M059J (cell line): Measurements from ENCODE around the gene SPAG4. TPM values are rescaled to one million over a fixed set of nuclear protein-coding genes. Genes with fewer than 3 reads are reported as not detected.

Source experiments
- DNase-seq: peaks from one replicate; pipeline ENCODE4 v3.0.0-alpha.2; 2012; ENCODE audit warnings: low read depth
- total RNA-seq: library from RNA; depleted of rRNA; stranded (reverse); fragments of >200 nt; shearing (Covaris generic); gene quantifications from 2 replicates; pipeline ENCODE4 v1.2.3, GENCODE V29; 2014

SPAG4 gene
- total RNA-seq, 1 experiment from 2014 or later, result 36.1 TPM

DNA sequence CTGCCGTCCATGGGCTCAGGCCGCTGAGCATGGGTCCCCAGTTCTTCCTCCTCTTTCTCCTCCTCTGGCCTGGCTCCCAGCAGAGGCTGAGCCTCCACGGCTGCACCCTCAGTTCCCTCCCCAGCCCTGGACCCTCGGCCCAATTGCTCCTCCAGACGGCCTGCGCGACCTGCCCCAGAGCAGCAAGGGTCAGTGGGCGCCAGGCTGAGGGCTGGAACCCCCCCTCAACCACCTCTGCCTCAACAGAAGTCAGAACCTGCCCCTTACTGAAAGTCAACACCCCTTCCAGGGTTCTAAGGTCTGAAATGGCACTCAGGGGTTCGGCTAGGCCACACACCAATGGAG is 15.9 kb upstream of the SPAG4 start:
- DNase-seq, result no peak

DNA sequence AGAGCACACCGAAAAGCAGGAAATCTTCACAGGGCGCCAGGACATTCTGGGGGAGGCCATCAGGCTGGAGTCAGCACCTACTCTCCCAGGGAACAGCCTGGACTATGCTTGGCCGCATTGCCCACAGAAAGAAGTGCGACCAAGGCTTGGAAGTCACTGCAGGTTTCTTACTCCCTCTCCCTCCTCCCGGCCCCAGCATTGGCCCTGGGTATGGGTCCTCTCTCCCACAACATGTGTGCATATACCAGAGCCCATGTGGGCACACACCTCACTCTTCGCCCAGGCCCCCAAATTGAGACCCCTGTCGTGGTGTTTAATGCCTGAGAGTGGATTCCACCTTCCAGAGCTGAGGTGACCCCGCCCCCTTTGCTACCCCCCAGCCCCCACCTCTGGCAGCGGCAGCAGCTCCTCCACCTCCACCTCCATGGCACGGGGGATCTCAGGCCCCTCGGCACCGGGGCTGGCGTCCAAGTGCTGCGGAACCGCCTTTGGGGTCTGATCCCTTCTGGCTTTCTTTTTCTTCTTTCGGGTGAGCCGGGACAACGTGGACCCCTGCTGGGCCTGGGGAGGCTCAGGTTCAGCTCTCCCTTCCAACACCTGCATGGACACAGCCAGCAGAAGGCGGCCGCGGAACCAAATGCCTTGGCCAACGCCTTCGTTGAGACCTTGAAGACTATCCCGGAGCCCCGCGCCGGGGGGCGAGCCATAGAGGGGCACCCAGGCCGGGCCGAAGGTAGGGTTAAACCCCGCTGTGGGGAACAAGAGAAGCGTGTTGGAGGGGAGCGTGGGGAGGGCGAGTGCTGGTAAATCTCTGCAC is 15.2 kb upstream of the SPAG4 start:
- DNase-seq, result no peak

DNA sequence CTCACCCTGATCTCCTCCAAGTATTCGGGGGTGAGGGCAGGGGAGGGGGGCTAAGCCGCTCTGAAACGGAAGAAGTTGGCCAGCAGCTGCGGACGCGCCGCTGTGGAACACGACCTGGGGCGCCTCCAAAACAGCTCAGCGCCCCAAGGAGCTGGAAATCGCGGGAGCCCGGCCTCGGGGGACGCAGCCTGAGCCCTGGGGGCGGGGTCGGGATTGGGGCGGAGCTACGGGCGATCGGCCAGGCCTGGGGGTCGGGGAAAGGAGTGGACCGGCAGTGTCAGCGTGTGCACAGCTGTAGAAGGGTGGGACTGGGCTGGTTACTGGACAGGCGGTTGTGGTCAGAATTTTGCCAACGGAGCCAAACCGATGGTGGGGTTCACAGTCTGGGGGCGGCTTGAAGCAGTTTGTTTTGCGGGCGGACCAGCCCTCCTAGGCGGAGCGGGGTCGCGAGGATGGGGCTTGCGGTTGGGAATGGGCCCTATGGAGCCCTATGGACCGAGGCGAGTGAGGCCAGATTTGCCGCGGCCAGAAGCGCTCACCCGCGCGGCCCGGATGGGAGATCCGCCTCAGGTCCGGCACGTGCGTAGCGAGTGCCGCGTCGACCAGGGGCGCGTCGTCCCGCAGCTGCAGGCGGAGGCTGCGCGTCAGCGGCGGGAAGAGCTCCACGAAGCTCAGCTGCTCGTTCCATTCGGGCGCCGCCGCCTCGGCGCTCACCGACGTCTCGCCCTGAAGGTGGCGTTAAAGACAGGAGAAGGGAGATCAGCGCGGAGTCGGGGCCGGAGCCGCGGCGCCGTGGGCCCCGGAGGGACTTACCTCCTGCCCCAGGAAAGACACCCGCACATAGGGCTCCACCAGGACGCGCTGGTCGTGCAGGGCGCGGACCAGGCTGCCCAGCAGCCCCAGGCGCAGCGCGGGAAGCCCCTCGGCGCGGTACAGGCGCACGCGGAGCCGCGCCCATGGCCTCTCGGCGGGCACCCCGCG is 14.3 kb upstream of the SPAG4 start:
- no peak for DNase-seq

DNA sequence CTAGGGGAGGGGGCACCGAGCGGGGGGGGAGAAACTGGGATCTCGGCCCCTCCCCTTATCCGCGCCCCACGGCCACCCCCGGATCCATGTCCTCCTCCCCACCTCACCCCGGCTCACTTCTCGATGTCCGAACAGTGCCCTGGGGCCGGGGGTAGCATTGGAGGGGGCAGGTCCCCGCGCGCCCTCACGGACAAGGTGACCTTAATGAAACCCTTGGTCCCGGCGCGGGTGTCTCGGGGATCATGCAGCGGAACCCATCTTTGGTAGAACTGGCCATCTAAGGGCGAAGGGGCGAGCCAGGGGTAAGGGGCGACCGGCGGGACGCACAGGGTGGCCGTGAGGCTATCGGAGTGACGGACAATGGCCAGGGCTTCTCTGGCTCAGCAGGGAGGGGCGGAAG is 13.6 kb upstream of the SPAG4 start:
- DNase-seq, result no peak

DNA sequence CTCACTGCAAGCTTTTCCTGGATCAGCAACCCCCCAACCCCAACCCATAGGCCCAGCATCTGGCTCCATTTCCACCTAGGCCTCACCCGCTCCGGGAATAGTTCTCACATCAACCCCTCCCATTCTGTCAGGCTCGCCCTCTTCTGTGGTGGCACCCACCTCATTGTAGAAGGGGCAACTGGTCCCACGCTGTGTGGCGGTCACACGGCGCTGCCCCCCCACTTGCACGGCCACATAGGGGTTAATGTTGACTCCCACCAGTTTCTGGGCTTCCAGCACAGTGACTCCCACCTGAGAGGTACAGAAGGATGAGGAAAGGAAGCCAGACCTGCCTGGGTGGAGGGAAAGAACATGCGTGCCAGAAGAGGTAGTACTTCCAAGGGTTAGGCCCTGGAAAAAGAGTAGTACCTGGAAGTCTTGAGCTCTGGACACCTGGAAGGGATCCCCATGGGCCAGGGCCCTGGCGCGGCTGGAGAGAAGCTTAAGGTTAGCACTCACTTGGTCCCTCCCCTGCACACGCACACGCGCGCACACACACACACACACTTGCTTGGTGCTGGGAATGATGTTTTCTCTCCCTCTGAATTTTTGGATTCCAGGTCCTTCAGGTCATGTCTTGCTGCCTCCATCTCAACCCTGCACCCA is 12.7 kb upstream of the SPAG4 start:
- DNase-seq, result no peak

DNA sequence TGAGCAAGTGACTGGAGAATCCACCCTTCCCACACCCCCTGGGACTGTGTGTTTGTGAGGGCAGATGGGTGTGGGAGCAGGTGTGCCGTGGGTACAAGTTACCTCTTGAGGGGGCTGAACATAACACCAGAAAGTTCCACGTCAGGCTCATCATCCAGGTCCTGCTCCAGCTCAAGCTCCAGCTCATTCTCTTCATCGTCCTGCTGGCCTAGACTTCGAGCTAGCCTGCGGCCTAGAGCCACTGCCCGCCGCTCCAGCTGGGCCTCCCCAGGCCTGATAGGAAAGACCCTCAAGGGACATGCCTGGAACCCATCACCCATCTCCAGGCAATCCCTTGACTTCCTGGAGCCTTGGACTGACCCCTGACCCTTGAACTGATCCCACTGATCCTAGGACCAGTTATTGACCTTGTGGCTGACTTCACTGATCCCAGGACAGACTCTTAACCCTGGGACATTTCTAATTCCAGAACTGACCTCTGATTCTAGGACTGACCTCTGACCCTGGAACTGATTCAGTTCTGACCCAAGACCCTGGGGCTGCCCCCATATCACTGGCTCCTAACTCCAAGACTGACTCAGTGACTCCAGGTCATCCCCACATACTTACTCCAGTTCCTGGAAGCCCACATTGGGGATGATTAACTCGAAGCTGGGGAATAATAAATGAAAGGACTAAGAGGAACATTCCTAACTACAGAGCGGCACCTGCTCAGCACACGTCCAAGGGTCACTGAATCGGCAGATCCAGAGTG is 11.8 kb upstream of the SPAG4 start:
- no peak for DNase-seq

DNA sequence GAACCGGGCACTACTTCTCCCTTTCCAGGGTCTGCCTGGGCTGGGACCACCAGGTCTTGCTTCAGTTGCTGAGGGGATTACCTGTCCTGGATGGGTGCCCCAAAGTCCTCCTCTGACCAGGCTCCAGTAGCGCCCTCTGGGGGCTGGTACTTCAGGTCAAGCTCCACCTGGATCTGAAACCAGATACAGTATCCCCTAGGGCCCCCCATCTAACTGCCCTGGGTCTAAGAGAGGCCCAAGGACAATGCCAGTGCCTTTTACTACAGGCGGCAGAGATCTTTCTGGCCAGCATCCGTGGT is 11.2 kb upstream of the SPAG4 start:
- no peak for DNase-seq

DNA sequence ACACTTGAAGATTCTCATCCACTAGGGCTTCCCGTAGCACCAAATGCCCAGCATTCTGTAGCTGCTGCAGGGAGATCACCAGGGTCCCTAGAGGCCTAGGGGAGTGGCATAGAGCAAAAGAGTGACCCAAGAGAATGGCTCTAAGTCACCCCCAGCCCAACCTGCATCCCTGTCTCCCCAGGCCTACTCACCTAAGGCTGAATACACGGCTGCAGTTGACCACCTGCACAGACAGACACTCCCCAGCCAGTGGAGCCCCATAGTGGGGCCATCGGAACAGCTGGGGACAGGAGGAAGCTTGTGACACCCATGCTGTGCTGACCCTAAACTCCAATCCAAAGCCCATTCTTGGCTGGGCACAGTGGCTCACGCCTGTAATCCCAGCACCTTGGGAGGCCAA is 9.5 kb upstream of the SPAG4 start:
- DNase-seq, result no peak

DNA sequence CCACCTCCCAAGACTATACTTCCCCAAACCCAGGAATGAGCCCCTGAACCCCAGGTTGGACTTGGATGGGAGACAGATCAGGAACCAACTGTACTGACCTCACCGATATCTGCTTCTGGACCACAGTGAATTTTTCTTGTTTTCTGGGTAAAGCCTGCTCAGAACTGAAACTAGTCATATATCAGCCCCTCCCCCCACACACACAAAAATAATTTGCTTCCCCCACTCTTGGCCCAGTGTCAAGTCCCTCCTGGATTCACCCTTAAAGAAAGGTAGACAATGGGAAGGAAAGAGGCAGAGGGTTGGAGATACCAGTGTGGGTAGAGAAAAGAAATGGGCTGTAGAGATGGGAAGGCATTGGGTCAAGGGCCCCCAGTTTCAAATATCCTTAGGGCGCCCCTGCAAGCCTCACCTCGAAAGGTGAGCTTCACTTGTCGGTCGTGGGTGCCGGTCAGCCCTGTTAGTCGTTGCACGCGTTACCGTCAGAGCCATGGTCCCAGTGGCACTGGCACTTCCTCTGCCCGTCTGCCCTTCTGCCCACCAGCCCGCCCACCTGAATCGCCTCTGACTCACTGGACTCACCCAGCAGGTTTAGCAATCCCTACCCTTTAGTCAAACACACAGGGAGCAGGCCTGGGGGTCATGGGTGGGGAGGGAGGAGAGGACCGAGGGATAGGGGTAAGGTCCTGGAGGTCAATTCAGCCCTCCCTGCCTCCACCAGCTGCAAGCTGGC is 8.5 kb upstream of the SPAG4 start:
- peak; percentile 37 for DNase-seq

DNA sequence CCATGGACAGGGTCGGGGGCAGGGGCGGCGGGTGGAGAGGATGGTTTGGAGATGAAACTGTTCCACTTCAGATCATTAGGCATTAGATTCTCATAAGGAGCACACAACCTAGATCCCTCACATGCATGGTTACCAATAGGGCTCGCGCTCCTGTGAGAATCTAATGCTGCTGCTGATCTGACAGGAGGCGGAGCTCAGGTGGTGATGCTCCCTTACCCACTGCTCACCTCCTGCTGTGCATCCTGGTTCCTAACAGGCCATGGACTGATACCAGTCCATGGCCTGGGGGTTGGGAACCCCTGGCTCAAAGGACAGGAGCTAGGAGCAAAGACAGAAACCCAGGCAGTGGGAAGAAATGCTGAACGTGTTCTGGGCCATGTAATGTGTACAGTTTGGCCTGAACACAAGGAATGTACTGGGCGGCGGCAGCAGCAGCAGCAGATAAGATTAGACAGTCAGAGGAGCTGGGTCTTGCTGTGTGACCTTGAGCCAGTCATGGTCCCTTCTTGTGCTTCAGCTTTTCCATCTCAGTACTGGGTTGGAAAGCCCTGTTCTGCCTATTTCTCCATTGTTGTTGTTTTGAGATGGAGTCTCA is 4.7 kb upstream of the SPAG4 start:
- no peak for DNase-seq

DNA sequence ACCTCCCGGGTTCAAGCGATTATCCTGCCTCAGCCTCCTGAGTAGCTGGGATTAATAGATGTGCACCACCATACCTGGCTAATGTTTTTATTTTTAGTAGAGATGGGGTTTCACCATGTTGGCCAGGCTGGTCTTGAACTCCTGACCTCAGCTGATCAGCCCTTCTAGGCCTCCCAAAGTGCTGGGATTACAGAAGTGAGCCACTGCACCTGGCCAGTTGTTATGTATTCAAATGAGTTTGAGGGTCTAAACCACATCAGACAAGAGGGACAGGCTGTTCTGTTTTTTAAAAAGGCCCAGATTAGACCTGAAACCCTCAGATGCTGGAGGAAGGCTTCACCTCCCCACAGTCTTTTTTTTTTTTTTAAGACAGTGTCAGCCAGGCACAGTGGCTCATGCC is 4.1 kb upstream of the SPAG4 start:
- DNase-seq, result no peak

DNA sequence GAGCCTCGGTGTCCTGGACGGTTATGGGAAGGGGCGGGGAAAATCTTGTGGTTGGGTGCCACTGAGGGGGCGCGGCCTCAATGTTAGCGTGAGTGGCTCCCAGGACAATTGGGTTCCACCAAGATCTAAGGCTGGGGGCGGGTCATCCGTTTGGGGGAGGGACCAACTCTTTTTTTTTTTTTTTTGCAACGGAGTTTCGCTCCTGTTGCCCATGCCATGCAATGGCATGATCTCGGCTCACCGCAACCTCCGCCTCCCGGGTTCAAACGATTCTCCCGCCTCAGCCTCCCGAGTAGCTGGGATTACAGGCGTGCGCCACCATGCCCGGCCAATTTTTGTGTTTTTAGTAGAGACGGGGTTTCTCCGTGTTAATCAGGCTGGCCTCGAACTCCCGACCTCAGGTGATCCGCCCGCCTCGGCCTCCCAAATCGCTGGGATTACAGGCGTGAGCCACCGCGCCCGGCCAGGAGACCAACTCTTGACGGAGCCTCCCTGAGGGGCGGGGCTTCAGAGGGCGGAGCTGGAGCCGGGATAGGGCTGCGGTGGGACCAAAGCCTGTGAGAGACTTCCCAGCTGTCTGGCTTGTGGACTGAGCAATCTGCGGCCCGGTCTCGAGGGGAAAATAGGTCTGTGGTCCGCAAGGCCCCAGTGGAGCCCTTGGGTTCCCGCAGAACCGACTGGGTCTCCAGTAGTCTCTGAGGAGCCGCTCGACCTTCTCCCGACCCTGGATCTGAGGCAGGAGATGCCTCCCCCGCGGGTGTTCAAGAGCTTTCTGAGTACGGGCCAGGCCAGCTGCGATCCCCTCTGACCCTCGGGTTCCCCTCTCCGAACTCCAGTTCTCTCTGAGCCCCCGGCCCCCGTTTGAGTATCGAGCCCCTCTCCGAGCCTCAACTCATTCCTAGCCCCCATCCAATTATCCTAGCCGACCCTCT is 1.1 kb downstream of the SPAG4 start:
- DNase-seq, result peak; percentile 100

DNA sequence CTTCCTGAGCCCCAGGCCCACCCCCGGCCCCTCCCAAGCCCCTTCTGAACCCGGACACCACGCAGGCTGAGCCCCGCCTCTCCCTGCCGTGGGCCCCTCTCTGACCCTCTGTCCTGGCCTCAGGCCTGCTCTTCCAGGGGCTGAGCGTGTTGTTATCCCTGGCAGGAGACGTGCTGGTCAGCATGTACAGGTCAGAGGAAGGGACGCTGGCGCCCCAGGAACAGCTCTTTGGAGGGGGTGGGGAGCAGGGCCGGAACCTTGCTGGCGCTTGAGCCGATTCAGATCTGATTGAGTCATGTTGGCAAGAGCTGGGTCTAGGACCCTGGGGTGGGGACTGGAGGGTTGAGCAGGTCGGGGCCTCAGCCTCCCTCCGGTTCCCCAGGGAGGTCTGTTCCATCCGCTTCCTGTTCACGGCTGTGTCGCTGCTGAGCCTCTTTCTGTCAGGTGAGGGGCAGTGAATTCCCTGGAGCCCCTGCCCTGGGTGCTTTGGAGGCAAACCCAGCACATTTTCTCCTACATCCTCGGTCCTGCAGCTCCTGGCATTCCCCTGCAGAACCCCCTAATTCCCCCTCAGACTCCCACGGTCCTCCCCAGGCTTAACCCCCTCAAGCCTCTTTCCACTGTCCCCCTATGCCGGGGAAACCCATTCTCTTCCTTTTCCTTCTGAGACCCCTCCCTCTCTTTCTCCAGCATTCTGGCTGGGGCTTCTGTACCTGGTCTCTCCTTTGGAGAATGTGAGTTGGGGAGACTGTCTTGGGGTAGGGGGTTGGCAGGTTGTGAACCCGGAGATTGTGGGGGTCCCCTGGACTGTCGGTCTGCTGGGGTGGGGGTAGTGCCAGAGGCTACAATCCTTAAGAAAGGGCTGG is 2.0 kb downstream of the SPAG4 start:
- DNase-seq, result peak; percentile 99

DNA sequence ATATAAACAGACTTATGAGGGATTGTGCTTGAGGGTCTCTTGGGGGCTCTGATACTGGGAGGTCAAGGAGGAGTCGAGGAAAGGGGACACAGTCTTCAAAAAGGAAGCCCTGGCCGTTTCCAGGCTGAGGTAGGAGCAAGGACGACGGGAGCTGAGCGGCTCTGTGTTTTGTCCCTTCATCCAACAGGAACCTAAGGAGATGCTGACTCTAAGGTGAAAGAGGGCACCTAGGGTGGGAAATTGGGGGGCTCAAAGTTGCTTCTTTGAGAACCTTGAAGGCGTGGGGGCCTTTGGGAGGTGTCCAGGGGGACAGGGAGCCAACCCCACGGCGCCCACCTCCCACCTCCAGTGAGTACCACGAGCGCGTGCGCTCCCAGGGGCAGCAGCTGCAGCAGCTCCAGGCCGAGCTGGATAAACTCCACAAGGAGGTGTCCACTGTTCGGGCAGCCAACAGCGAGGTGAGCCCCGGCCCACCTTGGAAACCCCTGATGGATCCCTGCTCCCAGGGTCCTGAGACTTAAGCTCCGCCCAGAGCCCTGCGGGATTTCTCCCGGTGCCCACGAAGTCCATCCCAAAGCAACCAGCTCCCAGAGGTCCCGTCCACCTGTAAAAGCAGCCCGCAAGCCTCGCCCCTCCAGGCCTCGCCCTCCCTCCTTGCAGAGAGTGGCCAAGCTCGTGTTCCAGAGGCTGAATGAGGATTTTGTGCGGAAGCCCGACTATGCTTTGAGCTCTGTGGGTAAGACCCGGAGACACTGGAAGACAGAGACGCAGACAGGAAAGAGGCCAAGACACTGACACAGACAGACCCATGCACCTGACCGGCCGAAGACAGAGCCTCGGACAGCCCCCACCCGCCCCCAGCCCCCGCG is 2.9 kb downstream of the SPAG4 start:
- DNase-seq, result peak; percentile 70

DNA sequence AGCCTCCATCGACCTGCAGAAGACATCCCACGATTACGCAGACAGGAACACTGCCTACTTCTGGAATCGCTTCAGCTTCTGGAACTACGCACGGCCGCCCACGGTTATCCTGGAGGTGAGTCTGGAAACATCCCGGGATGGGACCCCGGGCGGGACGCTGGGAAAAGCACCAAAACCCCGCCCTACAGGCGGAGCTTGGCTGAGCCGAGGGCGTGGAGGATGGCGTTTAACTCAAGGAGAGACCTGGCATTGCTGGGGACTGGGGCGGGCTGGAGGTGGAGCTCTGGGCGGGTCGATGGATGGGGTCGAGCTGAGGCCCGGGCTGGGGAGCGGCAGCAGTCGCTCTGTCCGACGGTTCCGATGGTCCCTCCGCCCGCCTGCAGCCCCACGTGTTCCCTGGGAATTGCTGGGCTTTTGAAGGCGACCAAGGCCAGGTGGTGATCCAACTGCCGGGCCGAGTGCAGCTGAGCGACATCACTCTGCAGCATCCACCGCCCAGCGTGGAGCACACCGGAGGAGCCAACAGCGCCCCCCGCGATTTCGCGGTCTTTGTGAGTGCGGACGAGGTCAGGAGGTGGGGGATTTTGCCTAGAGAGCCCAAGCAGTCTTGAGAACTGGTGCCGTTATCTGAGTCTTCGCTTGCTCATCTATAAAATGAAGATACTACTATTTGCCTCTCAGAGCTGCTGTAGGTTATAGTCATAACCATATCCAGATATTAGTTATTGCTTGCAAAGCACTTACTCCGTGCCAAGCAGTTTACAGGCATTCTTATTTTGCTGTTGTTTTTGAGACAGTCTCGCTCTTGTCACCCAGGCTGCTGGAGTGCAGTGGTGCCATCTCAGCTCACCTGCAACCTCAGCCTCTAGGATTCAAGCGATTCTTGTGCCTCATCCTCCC is 3.8 kb downstream of the SPAG4 start:
- DNase-seq, result peak; percentile 95

DNA sequence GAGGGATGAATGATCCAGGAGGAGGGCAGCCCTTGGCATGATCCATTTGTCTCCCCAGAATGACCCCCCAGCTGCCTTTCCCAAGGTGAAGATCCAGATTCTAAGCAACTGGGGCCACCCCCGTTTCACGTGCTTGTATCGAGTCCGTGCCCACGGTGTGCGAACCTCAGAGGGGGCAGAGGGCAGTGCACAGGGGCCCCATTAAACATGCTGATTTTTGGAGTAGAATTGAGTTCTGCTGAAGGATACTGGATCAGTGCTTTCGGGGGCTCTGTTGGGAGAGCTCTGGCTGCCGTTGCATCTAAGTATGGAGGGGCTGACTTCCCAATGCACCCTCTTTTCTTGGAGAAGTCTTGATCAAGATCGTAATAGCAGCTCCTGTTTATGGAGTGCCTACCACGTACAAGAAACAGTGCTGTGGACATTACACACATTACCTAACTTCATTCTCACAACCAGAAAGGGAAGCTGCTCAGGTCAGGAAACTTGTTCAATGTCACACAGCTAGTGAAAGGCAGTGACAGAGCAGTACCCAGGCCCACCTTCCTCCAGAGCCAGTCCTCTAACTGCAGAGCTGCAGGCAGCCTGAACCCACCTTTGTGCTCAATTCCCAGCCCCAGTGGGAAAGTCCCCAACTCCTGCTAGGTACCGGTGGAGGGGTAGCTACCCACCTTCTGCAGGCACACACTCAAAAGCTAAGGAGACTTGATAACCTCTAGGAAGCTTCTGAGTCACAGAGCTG is 5.4 kb downstream of the SPAG4 start:
- no peak for DNase-seq
